Trophoblast cell (in vitro differentiated cells and primary cell): Measurements from ENCODE around the gene AHCYL2.
"Not testable (repeated sequence)": the region's sequence is repeated elsewhere in the genome, so short reads cannot be mapped to it uniquely, and the experiment has no call there.

Source experiments
- DNase-seq, 2 donors: peaks; one replicate each; pipeline ENCODE4 v3.0.0-alpha.2; 2016
- H2AFZ ChIP-seq: 2 replicates; pipeline ENCODE4 v1.6.1; 2013; ENCODE audit warnings: low read length, moderate library complexity, mild to moderate bottlenecking; ENCODE audit not compliant: insufficient read depth, poor library complexity
- H2AK5ac ChIP-seq: 2 replicates; pipeline ENCODE4 v1.6.1; 2013; ENCODE audit warnings: mild to moderate bottlenecking, low read length
- H2BK120ac ChIP-seq: 2 replicates; pipeline ENCODE4 v1.6.1; 2013; ENCODE audit warnings: low read length, mild to moderate bottlenecking, moderate library complexity; ENCODE audit not compliant: insufficient read depth, poor library complexity
- H2BK12ac ChIP-seq: 2 replicates; pipeline ENCODE4 v1.6.1; 2013; ENCODE audit warnings: mild to moderate bottlenecking, low read length, moderate library complexity
- H2BK5ac ChIP-seq: 2 replicates; pipeline ENCODE4 v1.6.1; 2013; ENCODE audit warnings: low read length, low read depth, moderate library complexity, mild to moderate bottlenecking; ENCODE audit not compliant: poor library complexity
- H3K14ac ChIP-seq: 2 replicates; pipeline ENCODE4 v1.6.1; 2013; ENCODE audit warnings: mild to moderate bottlenecking, low read length
- H3K18ac ChIP-seq: 2 replicates; pipeline ENCODE4 v1.6.1; 2013; ENCODE audit warnings: mild to moderate bottlenecking, low read length
- H3K23ac ChIP-seq: 2 replicates; pipeline ENCODE4 v1.6.1; 2013; ENCODE audit warnings: low read length
- H3K27ac ChIP-seq: 2 replicates; pipeline ENCODE4 v1.5.1; 2013; ENCODE audit warnings: low read depth, mild to moderate bottlenecking, inconsistent platforms, low read length, moderate library complexity
- H3K27me3 ChIP-seq: 2 replicates; pipeline ENCODE4 v1.6.1; 2013; ENCODE audit warnings: inconsistent platforms, mild to moderate bottlenecking, low read length, moderate library complexity; ENCODE audit not compliant: insufficient read depth
- H3K36me3 ChIP-seq, 2 experiments: 1 replicate in 1 of 2; 2 replicates in 1 of 2; pipeline ENCODE4 v1.6.1; 2013; ENCODE audit warnings: low read length in 2 of 2, mild to moderate bottlenecking in 2 of 2, moderate library complexity in 1 of 2; ENCODE audit not compliant: insufficient read depth in 2 of 2, control insufficient read depth in 1 of 2
- H3K4ac ChIP-seq: 2 replicates; pipeline ENCODE4 v1.6.1; 2013; ENCODE audit warnings: low read depth, mild to moderate bottlenecking, low read length, moderate library complexity
- H3K4me1 ChIP-seq, 2 experiments: 1 replicate in 1 of 2; 2 replicates in 1 of 2; pipeline ENCODE4 v1.6.1; 2013; ENCODE audit warnings: low read length in 2 of 2, mild to moderate bottlenecking in 2 of 2, moderate library complexity in 1 of 2; ENCODE audit not compliant: insufficient read depth in 2 of 2, control insufficient read depth in 1 of 2
- H3K4me2 ChIP-seq: 2 replicates; pipeline ENCODE4 v1.6.1; 2013; ENCODE audit warnings: inconsistent platforms, mild to moderate bottlenecking, low read length, moderate library complexity
- H3K4me3 ChIP-seq: 2 replicates; pipeline ENCODE4 v1.5.1; 2013; ENCODE audit warnings: mild to moderate bottlenecking, low read depth, low read length, inconsistent platforms
- H3K79me1 ChIP-seq: one replicate; pipeline ENCODE4 v1.6.1; 2013; ENCODE audit warnings: low read length
- H3K79me2 ChIP-seq: 2 replicates; pipeline ENCODE4 v1.6.1; 2013; ENCODE audit warnings: low read length, mild to moderate bottlenecking; ENCODE audit not compliant: control insufficient read depth, insufficient read depth, poor library complexity
- H3K9ac ChIP-seq: 2 replicates; pipeline ENCODE4 v1.6.1; 2013; ENCODE audit warnings: mild to moderate bottlenecking, low read length
- H3K9me3 ChIP-seq: 2 replicates; pipeline ENCODE4 v1.6.1; 2013; ENCODE audit warnings: low read depth, mild to moderate bottlenecking, control low read depth, inconsistent platforms, low read length; ENCODE audit not compliant: insufficient read depth
- H4K12ac ChIP-seq: 2 replicates; pipeline ENCODE4 v1.6.1; 2013; ENCODE audit warnings: low read depth, mild to moderate bottlenecking, low read length, moderate library complexity
- H4K8ac ChIP-seq: 2 replicates; pipeline ENCODE4 v1.6.1; 2013; ENCODE audit warnings: low read depth, mild to moderate bottlenecking, low read length, moderate library complexity
- H4K91ac ChIP-seq: one replicate; pipeline ENCODE4 v1.6.1; 2013; ENCODE audit warnings: low read depth, mild to moderate bottlenecking, low read length, moderate library complexity
- WGBS: extraction: QIAGEN DNeasy Blood & Tissue Kit; methylation state at CpG from one replicate; pipeline ENCODE4 v1.1.7; 2013; ENCODE audit warnings: missing lambda C conversion rate; ENCODE audit not compliant: insufficient read length, insufficient coverage; ENCODE audit errors: extremely low coverage; 5-methylcytosine and 5-hydroxymethylcytosine counted together

Gene AHCYL2

DNA sequence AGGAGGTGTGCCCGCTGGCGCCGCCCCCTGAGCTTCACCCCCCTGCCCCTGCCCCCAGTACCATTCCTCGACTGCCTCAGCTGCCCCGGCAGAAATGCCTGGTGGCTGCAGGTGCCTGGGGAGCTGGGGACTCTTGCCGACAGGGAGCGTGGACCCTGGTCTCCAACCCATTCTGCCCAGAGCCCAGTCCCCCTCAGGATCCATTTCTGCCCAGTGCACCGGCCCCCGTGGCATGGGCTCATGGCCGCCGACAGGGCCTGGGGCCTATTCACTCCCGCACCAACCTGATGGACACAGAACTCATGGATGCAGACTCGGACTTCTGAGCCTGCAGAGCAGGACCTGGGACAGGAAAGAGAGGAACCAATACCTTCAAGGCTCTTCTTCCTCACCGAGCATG lies 12.7 kb upstream of the AHCYL2 start:
- Histone ChIP-seq H4K12ac (no peak overlapping the region), H3K9me3 (peaks cover 7% of the 10 kb centered on the region), H2BK120ac (no peak overlapping the region), H3K4me2 (no peak overlapping the region), H3K14ac (no peak overlapping the region), H3K27ac (no peak overlapping the region), H3K4ac (no peak overlapping the region), H2BK12ac (no peak overlapping the region), H4K8ac (no peak overlapping the region), H4K91ac (no peak overlapping the region), H2AFZ (no peak overlapping the region), H3K18ac (no peak overlapping the region), H3K4me3 (no peak overlapping the region), H3K79me2 (no peaks in the 10 kb centered on the region), H3K4me1 (peaks cover 0 to 4% of the 10 kb centered on the region in 2 experiments), H3K9ac (no peak overlapping the region), H3K23ac (no peak overlapping the region), H3K27me3 (no peaks in the 10 kb centered on the region), H3K79me1 (no peaks in the 10 kb centered on the region), H3K36me3 (peaks cover 44 to 45% of the 10 kb centered on the region in 2 experiments), H2AK5ac (no peak overlapping the region), H2BK5ac (no peak overlapping the region)
- DNase-seq: no peak
- no CpG with 5 or more reads among the region's 14 CpGs for WGBS

DNA sequence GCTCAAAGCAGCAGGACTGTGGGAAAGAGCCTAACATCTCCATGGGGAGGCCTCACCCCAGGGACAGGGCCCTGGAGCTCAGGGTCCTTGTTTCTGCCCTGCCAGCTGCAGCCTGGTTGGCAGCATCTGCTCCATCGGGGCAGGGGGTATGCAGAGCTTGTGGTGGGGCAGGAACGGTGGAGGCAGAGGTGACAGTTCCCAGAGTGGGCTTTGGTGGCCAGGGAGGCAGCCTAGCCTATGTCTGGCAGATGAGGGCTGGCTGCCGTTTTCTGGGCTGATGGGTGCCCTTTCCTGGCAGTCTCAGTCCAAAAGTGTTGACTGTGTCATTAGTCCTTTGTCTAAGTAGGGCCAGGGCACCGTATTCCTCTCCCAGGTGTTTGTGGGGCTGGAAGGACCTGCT lies 12.2 kb upstream of the AHCYL2 start:
- Histone ChIP-seq H3K4me2 (no peak overlapping the region), H3K9me3 (peaks cover 7% of the 10 kb centered on the region), H3K18ac (no peak overlapping the region), H3K79me1 (no peaks in the 10 kb centered on the region), H4K8ac (no peak overlapping the region), H3K27ac (no peak overlapping the region), H3K23ac (no peak overlapping the region), H4K12ac (no peak overlapping the region), H2BK120ac (no peak overlapping the region), H3K14ac (no peak overlapping the region), H3K27me3 (no peaks in the 10 kb centered on the region), H2AFZ (no peak overlapping the region), H3K79me2 (no peaks in the 10 kb centered on the region), H3K36me3 (peaks cover 42 to 44% of the 10 kb centered on the region in 2 experiments), H2BK5ac (no peak overlapping the region), H3K9ac (no peak overlapping the region), H4K91ac (no peak overlapping the region), H3K4ac (no peak overlapping the region), H3K4me3 (no peak overlapping the region), H3K4me1 (peaks cover 0 to 4% of the 10 kb centered on the region in 2 experiments), H2AK5ac (no peak overlapping the region), H2BK12ac (no peak overlapping the region)
- DNase-seq: no peak
- no CpG with 5 or more reads among the region's 4 CpGs for WGBS

DNA sequence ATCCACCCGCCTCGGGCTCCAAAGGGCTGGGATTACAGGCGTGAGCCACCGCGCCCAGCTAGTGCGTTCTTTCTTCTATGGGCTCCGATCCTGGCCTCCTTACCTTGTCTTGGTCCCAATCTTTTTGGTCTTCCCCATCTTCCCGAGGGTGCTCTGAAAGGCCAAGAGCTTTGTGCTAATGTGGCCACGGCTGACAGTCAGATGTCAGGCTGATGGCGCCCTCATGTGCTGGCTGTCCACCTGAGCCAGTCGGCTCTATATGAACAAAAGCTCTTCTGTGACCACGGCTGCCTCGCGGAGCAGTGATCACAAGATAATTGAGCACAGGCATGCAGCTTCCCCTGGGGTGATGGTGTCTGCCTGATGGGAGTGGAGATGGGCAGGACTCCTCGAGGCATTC lies 11.0 kb upstream of the AHCYL2 start:
- H3K4me3 ChIP-seq: no peak overlapping the region
- no peak overlapping the region for H2BK120ac ChIP-seq
- H4K12ac ChIP-seq: no peak overlapping the region
- H3K4ac ChIP-seq: no peak overlapping the region
- no CpG with 5 or more reads among the region's 15 CpGs for WGBS
- H2BK5ac ChIP-seq: no peak overlapping the region
- peak; percentile 81 to 82 for DNase-seq
- H3K27ac ChIP-seq: no peak overlapping the region
- no peak overlapping the region for H3K4me2 ChIP-seq
- no peak overlapping the region for H2AK5ac ChIP-seq
- no peaks in the 10 kb centered on the region for H3K27me3 ChIP-seq
- no peak overlapping the region for H4K91ac ChIP-seq
- no peak overlapping the region for H2AFZ ChIP-seq
- no peak overlapping the region for H3K14ac ChIP-seq
- H3K9ac ChIP-seq: no peak overlapping the region
- H3K36me3 ChIP-seq: peaks cover 37 to 39% of the 10 kb centered on the region in 2 experiments
- H3K9me3 ChIP-seq: peaks cover 7% of the 10 kb centered on the region
- no peak overlapping the region for H4K8ac ChIP-seq
- H3K79me1 ChIP-seq: no peaks in the 10 kb centered on the region
- H3K18ac ChIP-seq: no peak overlapping the region
- H2BK12ac ChIP-seq: no peak overlapping the region
- no peaks in the 10 kb centered on the region for H3K79me2 ChIP-seq
- H3K4me1 ChIP-seq: peaks cover 0 to 4% of the 10 kb centered on the region in 2 experiments
- H3K23ac ChIP-seq: no peak overlapping the region

DNA sequence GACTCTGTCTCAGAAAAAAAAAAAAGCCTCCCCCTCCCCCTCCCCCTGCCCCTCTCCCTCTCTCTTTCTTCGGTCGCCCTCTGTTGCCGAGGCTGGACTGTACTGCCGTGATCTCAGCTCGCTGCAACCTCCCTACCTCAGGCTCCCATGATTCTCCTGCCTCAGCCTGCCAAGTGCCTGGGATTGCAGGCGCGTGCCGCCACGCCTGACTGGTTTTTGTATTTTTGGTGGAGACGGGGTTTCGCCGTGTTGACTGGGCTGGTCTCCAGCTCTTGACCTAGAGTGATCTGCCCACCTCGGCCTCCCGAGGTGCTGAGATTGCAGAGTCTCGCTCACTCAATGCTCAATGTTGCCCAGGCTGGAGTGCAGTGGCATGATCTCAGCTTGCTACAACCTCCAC lies 9.1 kb upstream of the AHCYL2 start:
- not testable (repeated sequence) for H3K4me1 ChIP-seq, H3K14ac ChIP-seq, H3K27me3 ChIP-seq, H3K27ac ChIP-seq, DNase-seq, H3K4me3 ChIP-seq, H4K91ac ChIP-seq, H3K23ac ChIP-seq, H2AFZ ChIP-seq, H4K8ac ChIP-seq, H2BK12ac ChIP-seq, H2BK120ac ChIP-seq, H2BK5ac ChIP-seq, H4K12ac ChIP-seq, H3K4me2 ChIP-seq, H3K9me3 ChIP-seq, H3K79me1 ChIP-seq, H3K4ac ChIP-seq, H3K18ac ChIP-seq, H2AK5ac ChIP-seq, H3K79me2 ChIP-seq, H3K9ac ChIP-seq
- no CpG with 5 or more reads among the region's 15 CpGs for WGBS
- H3K36me3 ChIP-seq: peaks cover 25 to 26% of the 10 kb centered on the region in 2 experiments
